CD4-positive, alpha-beta T cell treated with Interleukin-10 for 1 hour (primary cell): ENCODE results near the gene KPRP.

ENCODE experiments used
- DNase-seq: peaks from one replicate; pipeline ENCODE4 v3.0.0-alpha.2; 2020

Gene KPRP

GRCh38 chr1:152776361-152776760, 18.5 kb downstream of the KPRP start:
- DNase-seq = no peak

- DNase-seq = no peak
Measured at GRCh38 chr1:152777510-152778137, 19.8 kb downstream of the KPRP start.

DNA sequence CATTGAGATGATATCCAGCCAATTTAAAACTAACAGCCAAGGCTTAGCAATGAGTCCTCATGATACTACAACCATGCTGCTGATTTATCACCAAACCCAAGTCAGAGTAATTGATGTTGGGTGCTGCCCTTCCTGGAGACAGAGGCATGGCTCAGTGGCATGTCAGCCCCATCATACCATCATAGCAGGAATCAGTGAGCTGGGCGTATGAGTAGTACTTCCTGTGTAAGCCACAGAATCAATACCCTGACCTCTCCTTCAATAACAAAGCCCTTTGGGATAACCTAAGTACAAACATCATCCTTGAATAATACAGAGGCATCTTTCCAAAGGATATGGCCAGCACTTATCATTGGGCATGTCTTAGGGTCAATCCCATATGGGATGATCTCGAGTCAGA, 25.3 kb downstream of the KPRP start:
- DNase-seq = no peak

- DNase-seq = no peak
Measured at GRCh38 chr1:152786077-152786476, 28.3 kb downstream of the KPRP start, which contains the start of gene LCE1E. LCE1E (plus strand) TSS chr1:152786257; CDS start chr1:152787300, 1,043 bp downstream.

DNA sequence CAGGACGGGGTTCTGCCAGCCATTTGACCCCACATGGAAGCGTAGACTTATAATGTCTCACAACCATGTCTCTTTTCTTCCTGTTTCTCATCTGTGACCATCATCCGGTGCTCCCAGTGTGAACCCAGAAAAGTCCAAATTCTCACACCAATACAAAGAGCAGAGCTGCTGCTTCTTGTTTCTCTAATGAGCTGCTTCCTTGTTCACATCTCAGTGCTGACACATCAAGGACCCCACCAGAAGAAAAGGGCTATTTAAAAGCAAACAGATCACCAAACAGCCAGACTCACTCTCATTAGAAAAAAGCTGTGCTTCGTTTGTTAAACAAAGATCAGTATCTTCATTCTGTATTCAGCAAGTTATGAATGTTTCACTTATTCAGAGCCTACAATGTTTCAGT, 37.9 kb downstream of the KPRP start:
- DNase-seq = no peak

- DNase-seq = no peak
Measured at GRCh38 chr1:152796421-152796820, 38.6 kb downstream of the KPRP start, which contains the start of gene LCE1D. LCE1D (plus strand) TSS chr1:152796721; CDS start chr1:152797795, 1,074 bp downstream.

DNA sequence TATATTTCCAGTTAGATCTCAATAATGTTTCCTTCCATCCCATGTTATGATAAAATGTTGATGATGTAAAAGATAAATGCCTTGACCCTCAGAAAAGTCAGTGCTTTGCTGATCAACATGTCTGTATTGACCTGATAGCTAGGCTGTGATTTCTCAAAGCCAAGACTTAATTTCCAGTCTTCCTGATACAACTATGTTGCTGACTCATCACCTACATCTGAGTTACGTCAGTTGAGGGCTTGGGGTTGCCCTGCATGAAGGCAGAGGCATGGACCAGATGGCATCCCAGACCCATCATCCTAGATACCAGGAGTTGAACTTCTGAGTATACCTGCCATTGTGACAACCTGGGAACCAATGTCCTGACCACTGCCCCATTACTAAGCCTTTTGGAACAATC, 43.5 kb downstream of the KPRP start:
- DNase-seq = no peak

- no peak for DNase-seq
Measured at GRCh38 chr1:152806576-152806975, 48.8 kb downstream of the KPRP start, which contains the start of gene LCE1C. LCE1C (minus strand) TSS chr1:152806651; CDS start chr1:152805478, 1,173 bp downstream.

DNA sequence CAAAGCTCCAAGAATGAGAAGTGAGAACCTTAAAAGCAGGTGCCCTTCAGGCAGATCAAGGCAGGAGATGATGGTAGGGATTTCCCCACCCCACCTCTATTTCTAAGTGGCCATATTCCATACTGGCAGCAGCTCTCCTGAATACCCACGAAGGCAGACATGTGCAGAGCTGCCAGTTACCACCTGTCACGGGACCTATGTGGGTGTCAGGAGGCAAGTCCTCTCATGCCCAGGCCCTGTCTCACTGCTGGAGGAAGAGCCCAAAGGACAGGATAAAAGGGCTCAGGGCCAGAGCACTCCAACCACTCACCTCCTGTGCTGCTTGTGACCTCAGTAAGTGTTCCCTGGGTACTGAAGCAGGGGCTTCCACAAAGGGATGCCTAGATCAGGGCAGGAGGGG, 53.2 kb downstream of the KPRP start:
- no peak for DNase-seq
